Cardiac muscle cell (in vitro differentiated cells and primary cell): ENCODE measurements around the gene HYDIN. TPM values are rescaled to one million over a fixed set of nuclear protein-coding genes. Genes with fewer than 3 reads are reported as not detected.

Experiments used
- DNase-seq, 2 donors: peaks; one replicate each; pipeline versions ENCODE4 v3.0.0 to v3.0.0-alpha.2; 2010 to 2017; ENCODE audit warnings: low read depth in 1 of 2, low spot score in 1 of 2
- H3K27ac ChIP-seq: fragments of 200-600 bp; sonication (generic); 2 replicates; pipeline ENCODE4 v1.5.1; 2016
- H3K27me3 ChIP-seq: fragments of 200-600 bp; sonication (generic); 2 replicates; pipeline ENCODE4 v1.6.0; 2016; ENCODE audit warnings: control low read depth
- H3K36me3 ChIP-seq: fragments of 200-600 bp; sonication (generic); 2 replicates; pipeline ENCODE4 v1.5.1; 2016; ENCODE audit warnings: control low read depth
- H3K4me1 ChIP-seq: fragments of 200-600 bp; sonication (generic); 2 replicates; pipeline ENCODE4 v1.8.1; 2017; ENCODE audit warnings: low read depth, mild to moderate bottlenecking, mixed run types
- H3K4me3 ChIP-seq: fragments of 200-600 bp; sonication (generic); 2 replicates; pipeline ENCODE4 v1.5.1; 2016; ENCODE audit warnings: mild to moderate bottlenecking
- H3K9me3 ChIP-seq: fragments of 200-600 bp; sonication (generic); 2 replicates; pipeline ENCODE4 v1.5.1; 2017; ENCODE audit warnings: low read depth, mild to moderate bottlenecking, control low read depth
- CTCF ChIP-seq: IDR thresholded peaks from 2 replicates; pipeline ENCODE4 v1.5.1; 2012; ENCODE audit warnings: low read depth, mild to moderate bottlenecking, low read length
- polyA plus RNA-seq: library from polyadenylated mRNA; unstranded; fragments of >200 nt; fragmentation: Nextera tagmentation; extraction: Ambion mirVana; gene quantifications from 2 replicates; pipeline ENCODE4 v1.2.1, GENCODE V29; 2016
- total RNA-seq: library from RNA; depleted of rRNA; stranded (reverse); fragments of >200 nt; gene quantifications from 2 replicates; pipeline ENCODE4 v1.2.3, GENCODE V29; 2016

HYDIN gene
- total and polyA plus RNA-seq, 2 experiments from 2014 or later, result 1.8 to 2.0 TPM

- Histone ChIP-seq H3K4me3 (no peak overlapping the region), H3K4me1 (no peaks in the 10 kb centered on the region), H3K27ac (no peak overlapping the region), H3K27me3 (no peaks in the 10 kb centered on the region), H3K36me3 (no peaks in the 10 kb centered on the region), H3K9me3 (no peaks in the 10 kb centered on the region)
- DNase-seq, result no peak
- no peak for TF ChIP-seq CTCF
Observed at GRCh38 chr16:70768203-70768580, 462.3 kb downstream of the HYDIN start.

- Histone ChIP-seq H3K27ac (no peak overlapping the region), H3K27me3 (no peaks in the 10 kb centered on the region), H3K4me3 (no peak overlapping the region), H3K9me3 (no peaks in the 10 kb centered on the region), H3K36me3 (no peaks in the 10 kb centered on the region), H3K4me1 (no peaks in the 10 kb centered on the region)
- no peak for TF ChIP-seq CTCF
- DNase-seq, result no peak
Observed at GRCh38 chr16:70767377-70768202, 462.9 kb downstream of the HYDIN start.

GRCh38 chr16:70766658-70767057, 463.9 kb downstream of the HYDIN start:
- Histone ChIP-seq H3K27ac (no peak overlapping the region), H3K9me3 (no peaks in the 10 kb centered on the region), H3K27me3 (no peaks in the 10 kb centered on the region), H3K4me3 (no peak overlapping the region), H3K36me3 (no peaks in the 10 kb centered on the region), H3K4me1 (no peaks in the 10 kb centered on the region)
- DNase-seq, result no peak
- TF ChIP-seq CTCF, result no peak

GRCh38 chr16:70766176-70766575, 464.3 kb downstream of the HYDIN start:
- Histone ChIP-seq H3K9me3 (no peaks in the 10 kb centered on the region), H3K36me3 (no peaks in the 10 kb centered on the region), H3K27me3 (no peaks in the 10 kb centered on the region), H3K4me3 (no peak overlapping the region), H3K27ac (no peak overlapping the region), H3K4me1 (no peaks in the 10 kb centered on the region)
- no peak for TF ChIP-seq CTCF
- DNase-seq, result no peak

- no peak for DNase-seq
- Histone ChIP-seq H3K4me1 (no peaks in the 10 kb centered on the region), H3K36me3 (no peaks in the 10 kb centered on the region), H3K27ac (no peak overlapping the region), H3K27me3 (no peaks in the 10 kb centered on the region), H3K4me3 (no peak overlapping the region), H3K9me3 (no peaks in the 10 kb centered on the region)
- TF ChIP-seq CTCF, result no peak
Observed at GRCh38 chr16:70765491-70765890, 465.0 kb downstream of the HYDIN start.
